GM21360 (cell line): ENCODE results near the gene BOD1.

Experiments used
- ATAC-seq: cut with Tn5 transposase; IDR thresholded peaks from one replicate; pipeline ENCODE4 v1.9.1; 2021; ENCODE audit warnings: mild to moderate bottlenecking, moderate library complexity; ENCODE audit not compliant: unreplicated experiment

The BOD1 gene

GRCh38 chr5:173581408-173582215 lies 34.8 kb downstream of the BOD1 start:
- ATAC-seq, result peak; percentile 59

DNA sequence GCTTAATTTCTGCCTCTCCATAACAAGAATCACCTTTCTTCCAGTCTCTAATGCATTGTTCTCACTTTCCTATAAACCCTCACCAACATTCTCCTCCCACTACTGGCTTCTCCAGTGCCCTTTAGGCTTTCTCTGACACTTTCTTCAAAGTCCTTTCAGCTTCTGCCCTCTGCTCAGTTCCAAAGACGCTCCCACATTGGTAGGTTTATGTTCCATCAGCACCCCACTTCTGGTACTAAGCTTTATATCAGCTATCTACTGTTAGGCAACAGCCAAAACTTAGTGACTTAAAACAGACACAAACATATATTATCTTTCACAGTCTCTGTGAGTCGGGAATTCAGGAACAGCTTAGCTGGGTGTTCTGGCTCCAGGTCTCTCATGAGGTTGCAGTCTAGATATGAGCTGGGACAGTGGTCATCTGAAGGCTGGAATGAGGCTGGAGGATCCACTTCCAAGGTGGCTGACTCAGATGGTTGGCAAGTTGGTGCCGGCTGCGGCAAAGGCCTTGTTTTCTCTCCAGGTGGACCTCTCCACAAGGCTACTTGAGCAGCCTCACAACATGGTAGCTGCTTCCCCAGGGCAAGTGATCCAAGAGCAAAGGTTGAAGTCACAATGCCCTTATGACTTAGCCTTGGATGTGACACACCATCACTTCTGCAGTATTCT lies 37.4 kb downstream of the BOD1 start:
- ATAC-seq, result no peak

- ATAC-seq, result no peak
Measured at GRCh38 chr5:173577817-173578216, 38.6 kb downstream of the BOD1 start.

DNA sequence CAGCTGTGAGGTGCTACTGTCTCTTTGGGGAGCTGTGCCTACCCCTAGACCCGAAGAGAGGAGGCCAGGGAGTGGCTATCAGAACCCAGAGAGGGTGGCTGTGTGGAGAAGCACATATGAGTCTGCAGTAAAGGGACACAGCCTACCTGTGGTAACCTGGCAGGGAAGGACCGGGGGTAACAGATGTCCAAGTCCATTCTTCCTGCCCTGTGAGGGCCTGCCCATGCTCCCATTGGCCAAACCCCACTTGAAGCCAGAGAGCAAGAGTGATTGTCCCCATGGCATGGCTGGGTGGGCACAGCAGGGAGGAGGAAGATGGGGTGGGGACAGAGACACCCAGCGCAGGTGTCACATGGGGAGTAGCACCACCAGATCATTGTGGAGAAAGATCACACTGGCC lies 39.3 kb downstream of the BOD1 start:
- no peak for ATAC-seq

- ATAC-seq, result no peak
Measured at GRCh38 chr5:173575985-173576384, 40.5 kb downstream of the BOD1 start.

GRCh38 chr5:173574983-173575382 lies 41.5 kb downstream of the BOD1 start:
- no peak for ATAC-seq

- peak; percentile 81 for ATAC-seq
Measured at GRCh38 chr5:173573126-173573960, 43.1 kb downstream of the BOD1 start.

DNA sequence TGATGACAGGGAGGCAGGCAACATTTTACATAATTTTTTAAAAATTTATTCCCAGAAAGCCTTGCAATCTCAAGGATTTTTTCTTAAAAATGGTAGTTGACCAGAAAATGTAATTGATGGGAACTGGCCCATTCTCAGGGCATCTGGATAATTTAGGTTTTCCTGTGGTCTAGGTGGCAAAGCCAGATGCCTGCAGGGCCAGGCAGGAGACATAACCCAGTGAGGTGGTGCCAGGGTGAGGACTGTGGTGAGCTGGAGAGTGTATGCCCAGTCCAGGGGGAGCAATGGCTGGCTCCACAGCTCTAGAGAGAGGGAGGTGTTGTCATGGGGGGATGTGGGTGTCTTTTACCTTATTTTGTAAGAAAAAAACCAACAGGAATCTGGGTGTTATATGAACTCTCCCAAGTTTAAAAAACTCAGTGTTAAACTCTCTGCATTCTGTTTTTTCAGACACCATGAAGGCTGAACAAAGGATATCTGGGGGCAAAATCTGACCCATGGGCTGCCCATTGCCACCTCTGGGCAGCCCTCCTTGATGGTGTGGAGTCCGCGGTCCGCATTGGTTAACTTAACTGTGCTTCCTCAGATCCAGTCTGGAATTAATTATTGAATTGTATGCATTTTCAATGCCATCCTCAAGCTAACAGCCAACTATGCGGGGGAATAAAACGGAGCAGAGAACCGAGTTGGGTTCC lies 43.9 kb downstream of the BOD1 start:
- no peak for ATAC-seq

DNA sequence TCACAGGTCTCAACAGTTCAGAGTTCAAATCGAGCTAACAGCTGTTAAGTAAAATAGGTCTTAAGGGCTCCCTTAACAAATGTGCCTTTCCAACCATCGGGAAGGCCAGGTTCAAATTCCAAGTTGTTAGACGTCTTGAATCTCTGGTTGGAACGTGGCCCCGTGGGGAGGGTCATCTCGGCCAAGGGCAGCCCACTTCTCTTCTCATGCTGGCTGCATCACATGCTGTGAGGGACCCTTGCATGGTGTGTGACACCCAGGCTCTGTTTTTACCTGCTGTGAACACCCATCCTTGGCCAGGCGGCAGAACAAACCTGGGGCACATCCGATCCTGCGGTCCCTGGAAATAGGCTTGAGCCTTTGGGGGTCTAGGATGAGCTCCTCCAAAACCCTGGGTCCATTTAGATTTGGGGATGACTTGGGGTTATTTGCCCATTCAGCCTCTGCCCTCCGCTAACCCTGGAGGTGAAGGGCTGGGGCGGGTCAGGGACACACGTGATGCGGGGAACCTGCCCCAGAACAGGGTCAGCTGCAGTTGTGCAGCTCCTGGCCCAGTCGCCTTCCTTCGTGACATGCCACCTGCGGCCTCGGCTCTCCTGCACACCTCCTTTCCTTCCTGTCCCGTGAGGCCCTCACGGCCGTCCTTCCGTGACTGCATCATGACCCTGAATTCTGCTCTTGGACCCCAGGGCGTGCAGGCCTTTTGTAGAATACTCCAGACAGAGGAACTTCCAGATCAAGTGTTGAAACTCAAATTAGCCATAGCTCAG lies 45.9 kb downstream of the BOD1 start:
- no peak for ATAC-seq

DNA sequence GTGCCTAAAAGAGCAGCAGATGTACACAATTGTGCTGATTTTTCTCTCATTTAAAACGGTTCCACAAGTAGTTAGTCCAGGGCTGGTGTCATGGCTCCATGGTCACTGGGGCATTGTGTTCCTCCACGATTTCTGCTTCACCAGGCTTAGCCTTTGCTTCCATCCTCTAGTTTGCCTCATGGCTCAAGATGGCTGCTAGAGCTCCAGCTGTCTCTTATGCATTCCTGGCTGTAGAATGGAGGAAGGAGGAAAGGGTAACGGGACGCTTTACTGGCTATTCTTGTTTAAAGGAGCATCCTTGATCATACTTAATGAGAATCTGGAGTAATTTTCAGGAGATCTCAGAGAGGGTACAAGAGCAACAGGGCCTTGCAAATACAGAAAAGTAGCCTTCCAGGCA lies 47.7 kb downstream of the BOD1 start:
- ATAC-seq, result no peak

DNA sequence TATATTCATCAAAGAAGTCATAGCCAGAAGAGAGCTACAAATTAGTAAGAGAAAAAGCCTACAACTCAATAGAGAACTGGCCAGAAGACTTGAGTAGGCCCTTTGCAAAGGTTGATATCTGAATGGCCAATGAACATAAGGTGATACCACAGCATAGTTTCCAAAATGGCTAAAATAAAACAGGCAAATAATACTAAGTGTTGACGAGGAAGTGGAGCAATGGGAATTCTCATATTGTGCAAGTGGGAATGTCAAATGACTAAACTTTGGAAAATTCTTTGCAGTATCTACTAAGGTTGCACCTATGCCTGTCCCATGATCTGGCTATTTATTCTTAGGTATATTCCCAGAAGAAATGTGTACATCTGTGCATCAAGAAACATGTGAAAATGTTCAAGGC lies 48.3 kb downstream of the BOD1 start:
- ATAC-seq, result no peak

DNA sequence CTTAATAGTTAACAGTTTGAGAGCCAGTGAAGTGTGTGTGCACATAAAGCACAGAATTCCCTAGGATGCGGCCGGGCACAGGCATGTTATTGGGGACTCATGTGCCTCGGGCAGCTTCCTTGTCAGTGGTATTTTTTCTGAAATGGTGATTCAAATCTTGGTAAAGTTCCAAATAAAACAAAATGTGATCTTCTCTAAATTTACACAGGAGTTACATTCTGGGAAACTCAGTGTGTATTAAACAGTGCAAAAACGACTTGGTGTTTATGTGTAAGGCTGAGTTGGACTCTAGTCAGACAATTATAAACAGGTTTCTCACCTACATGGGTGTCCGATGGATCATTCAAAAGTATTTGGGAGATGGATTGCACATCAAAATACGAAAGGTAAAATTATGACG lies 48.9 kb downstream of the BOD1 start:
- ATAC-seq, result no peak

DNA sequence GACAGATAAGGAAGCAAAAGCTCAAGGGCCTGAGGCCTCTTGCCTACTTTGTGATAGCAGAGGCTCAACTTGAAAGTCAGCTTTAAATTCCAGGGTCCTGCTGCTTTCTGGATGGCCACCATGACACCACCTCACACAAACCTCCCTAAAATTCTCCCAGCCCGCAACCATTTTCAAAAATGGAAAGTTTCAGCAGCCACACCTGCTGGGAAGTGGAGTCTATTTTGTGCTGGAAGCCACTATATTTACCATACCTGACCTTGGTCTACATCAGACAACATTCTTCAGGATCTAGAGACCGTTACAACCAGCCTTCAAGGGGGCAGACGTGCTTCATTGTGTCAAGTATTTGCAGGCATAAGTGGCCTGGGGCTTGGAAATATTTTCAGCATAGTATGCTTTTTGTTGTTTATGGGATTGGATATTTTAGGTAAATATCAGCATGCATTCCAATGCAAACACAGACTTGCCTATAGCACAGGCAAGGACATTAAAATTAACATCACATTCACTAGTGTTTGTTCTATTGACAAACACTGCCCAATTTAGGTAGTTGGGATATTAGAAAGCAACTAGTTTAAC lies 50.9 kb downstream of the BOD1 start:
- ATAC-seq, result no peak

DNA sequence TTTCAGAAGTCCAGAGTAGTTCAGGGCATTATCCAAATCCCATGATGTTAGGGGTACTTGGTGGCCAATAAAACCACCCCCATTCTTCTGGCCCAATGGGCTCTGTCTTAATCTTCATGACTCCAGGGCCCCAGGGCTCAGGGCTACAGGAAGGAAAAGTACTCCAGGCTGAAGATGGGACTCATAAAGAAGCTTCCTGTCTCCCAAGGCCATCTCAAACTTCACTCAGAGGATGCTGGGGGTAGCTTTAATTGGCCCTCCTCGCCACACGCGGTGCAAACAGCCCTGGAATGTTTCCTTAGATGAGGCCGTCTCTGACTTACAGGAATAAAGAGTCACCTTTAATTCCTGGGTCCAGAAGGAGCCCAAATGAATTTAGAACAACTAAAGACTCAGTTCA lies 52.3 kb downstream of the BOD1 start:
- no peak for ATAC-seq

- ATAC-seq, result no peak
Measured at GRCh38 chr5:173563246-173563645, 53.2 kb downstream of the BOD1 start.

GRCh38 chr5:173562451-173562850 lies 54.0 kb downstream of the BOD1 start:
- ATAC-seq, result no peak
